H1 (cell line): ENCODE measurements around the gene ADAMTS14. TPM values are rescaled to one million over a fixed set of nuclear protein-coding genes. Genes with fewer than 3 reads are reported as not detected.

Experiments
- CHD2 ChIP-seq: IDR thresholded peaks from 2 replicates; pipeline ENCODE4 v1.6.1; 2012; ENCODE audit warnings: low read length, improper control_type of control experiment
- polyA plus RNA-seq, 7 experiments: library from polyadenylated mRNA; depleted of rRNA in 3 of 7; stranded (reverse) in 5 of 7; unstranded in 2 of 7; fragments of >200 nt in 5 of 7; fragments of 200-250 nt in 2 of 7; gene quantifications; 1 replicate in 5 of 7; 2 replicates in 1 of 7; 4 replicates in 1 of 7; pipeline versions ENCODE4 v1.2.1 to v1.2.3, GENCODE V29; 2011 to 2013; ENCODE audit warnings: missing spikeins in 2 of 7, mixed read lengths in 2 of 7
- total RNA-seq: library from RNA; stranded (reverse); fragmentation: NEBNext Ultra II Directional; extraction: Animal tissue kit (Norgen Biotek cat#: 25700); gene quantifications from 2 replicates; pipeline ENCODE4 v1.2.1, GENCODE V29; 2021
- TF ChIP-seq, protein P1 (sequence below), 3 experiments: IDR thresholded peaks; 1 replicate in 2 of 3; 2 replicates in 1 of 3; pipeline versions ENCODE4 v1.5.1 to v1.6.1; 2011; ENCODE audit warnings: low read length in 3 of 3, mild to moderate bottlenecking in 3 of 3, inconsistent platforms in 2 of 3, low read depth in 1 of 3, moderate library complexity in 1 of 3; ENCODE audit not compliant: insufficient read depth in 1 of 3; ENCODE audit errors: control extremely low read depth in 1 of 3
- TF ChIP-seq, protein P2 (sequence below): IDR thresholded peaks from 2 replicates; pipeline ENCODE4 v1.6.1; 2011; ENCODE audit warnings: low read length, improper control_type of control experiment

ADAMTS14 gene
- total and polyA plus RNA-seq, 2 of the 8 experiments (the other 6 are each of a cell fraction or from before 2014, with no cell fraction given), result 2.0 to 2.3 TPM

DNA sequence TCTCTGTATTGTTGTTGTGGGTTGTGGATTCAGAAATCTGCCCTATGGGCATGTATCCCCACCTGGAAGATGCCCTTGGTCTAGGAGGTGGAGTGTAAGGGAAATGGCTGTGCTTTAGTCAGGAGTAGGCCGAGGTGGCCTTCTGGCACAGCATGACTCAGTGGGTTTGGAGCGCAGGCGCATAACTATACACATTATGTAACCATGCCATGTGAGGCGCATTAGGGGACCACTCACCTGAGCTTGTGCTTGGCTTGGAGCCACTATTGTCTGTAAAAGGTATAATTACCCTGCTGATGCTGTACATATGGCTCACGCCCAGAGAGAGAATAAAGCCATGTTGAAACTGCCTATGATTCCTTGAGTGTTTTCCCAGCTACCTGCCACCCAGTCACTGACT lies 20.6 kb upstream of the ADAMTS14 start (continued):
- TF ChIP-seq, protein P1, sequence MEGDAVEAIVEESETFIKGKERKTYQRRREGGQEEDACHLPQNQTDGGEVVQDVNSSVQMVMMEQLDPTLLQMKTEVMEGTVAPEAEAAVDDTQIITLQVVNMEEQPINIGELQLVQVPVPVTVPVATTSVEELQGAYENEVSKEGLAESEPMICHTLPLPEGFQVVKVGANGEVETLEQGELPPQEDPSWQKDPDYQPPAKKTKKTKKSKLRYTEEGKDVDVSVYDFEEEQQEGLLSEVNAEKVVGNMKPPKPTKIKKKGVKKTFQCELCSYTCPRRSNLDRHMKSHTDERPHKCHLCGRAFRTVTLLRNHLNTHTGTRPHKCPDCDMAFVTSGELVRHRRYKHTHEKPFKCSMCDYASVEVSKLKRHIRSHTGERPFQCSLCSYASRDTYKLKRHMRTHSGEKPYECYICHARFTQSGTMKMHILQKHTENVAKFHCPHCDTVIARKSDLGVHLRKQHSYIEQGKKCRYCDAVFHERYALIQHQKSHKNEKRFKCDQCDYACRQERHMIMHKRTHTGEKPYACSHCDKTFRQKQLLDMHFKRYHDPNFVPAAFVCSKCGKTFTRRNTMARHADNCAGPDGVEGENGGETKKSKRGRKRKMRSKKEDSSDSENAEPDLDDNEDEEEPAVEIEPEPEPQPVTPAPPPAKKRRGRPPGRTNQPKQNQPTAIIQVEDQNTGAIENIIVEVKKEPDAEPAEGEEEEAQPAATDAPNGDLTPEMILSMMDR (IDR thresholded peaks at IDR 0.05; ENCODE audit: control extremely low read depth in 1 of 3, insufficient read depth in 1 of 3, low read depth in 1 of 3, low read length in 3 of 3), result no peak
- TF ChIP-seq CHD2, result no peak
- TF ChIP-seq, protein P2, sequence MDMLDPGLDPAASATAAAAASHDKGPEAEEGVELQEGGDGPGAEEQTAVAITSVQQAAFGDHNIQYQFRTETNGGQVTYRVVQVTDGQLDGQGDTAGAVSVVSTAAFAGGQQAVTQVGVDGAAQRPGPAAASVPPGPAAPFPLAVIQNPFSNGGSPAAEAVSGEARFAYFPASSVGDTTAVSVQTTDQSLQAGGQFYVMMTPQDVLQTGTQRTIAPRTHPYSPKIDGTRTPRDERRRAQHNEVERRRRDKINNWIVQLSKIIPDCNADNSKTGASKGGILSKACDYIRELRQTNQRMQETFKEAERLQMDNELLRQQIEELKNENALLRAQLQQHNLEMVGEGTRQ, result no peak
